PFSK-1 (cell line): Measurements from ENCODE around the gene MAPK1.

Experiments used
- FOXP2 ChIP-seq: optimal IDR thresholded peaks from 2 replicates; pipeline ENCODE3; 2011; ENCODE audit warnings: borderline replicate concordance, control low read depth, inconsistent platforms; ENCODE audit not compliant: insufficient read depth; ENCODE audit errors: extremely low read length, extremely low read depth
- POLR2AphosphoS5 ChIP-seq: IDR thresholded peaks from 2 replicates; pipeline ENCODE4 v1.6.1; 2012; ENCODE audit warnings: low read depth, mild to moderate bottlenecking, control low read depth, low read length, moderate library complexity
- REST ChIP-seq, 2 experiments: IDR thresholded peaks; 2 replicates each; pipeline versions ENCODE4 v1.6.1 to v1.8.0; 2011 to 2012; ENCODE audit warnings: low read depth in 2 of 2, low read length in 2 of 2, control low read depth in 1 of 2, inconsistent platforms in 1 of 2, mild to moderate bottlenecking in 1 of 2, moderate library complexity in 1 of 2; ENCODE audit not compliant: insufficient read depth in 1 of 2
- SIN3A ChIP-seq: IDR thresholded peaks from 2 replicates; pipeline ENCODE4 v1.6.1; 2012; ENCODE audit warnings: mild to moderate bottlenecking, low read length, moderate library complexity, borderline replicate concordance; ENCODE audit not compliant: insufficient read depth
- TAF1 ChIP-seq: IDR thresholded peaks from 2 replicates; pipeline ENCODE4 v1.6.1; 2012; ENCODE audit warnings: low read length, control low read depth, borderline replicate concordance; ENCODE audit not compliant: insufficient read depth

The MAPK1 gene

GRCh38 chr22:21714059-21714770 lies 153.2 kb downstream of the MAPK1 start:
- TF ChIP-seq POLR2AphosphoS5: no peak
- no peak for TF ChIP-seq FOXP2

- no peak for TF ChIP-seq POLR2AphosphoS5
- no peak for TF ChIP-seq REST (IDR thresholded peaks at IDR 0.05; ENCODE audit: insufficient read depth in 1 of 2, low read depth in 2 of 2, low read length in 2 of 2)
- no peak for TF ChIP-seq TAF1
- no peak for TF ChIP-seq FOXP2
- no peak for TF ChIP-seq SIN3A
These were observed 153.9 kb downstream of the MAPK1 start for GRCh38 chr22:21713428-21714058.

- no peak for TF ChIP-seq TAF1
- no peak for TF ChIP-seq REST (IDR thresholded peaks at IDR 0.05; ENCODE audit: insufficient read depth in 1 of 2, low read depth in 2 of 2, low read length in 2 of 2)
- TF ChIP-seq POLR2AphosphoS5: no peak
- no peak for TF ChIP-seq FOXP2
- TF ChIP-seq SIN3A: no peak
These were observed 154.6 kb downstream of the MAPK1 start for GRCh38 chr22:21712751-21713427.

- no peak for TF ChIP-seq POLR2AphosphoS5
- TF ChIP-seq REST (IDR thresholded peaks at IDR 0.05; ENCODE audit: insufficient read depth in 1 of 2, low read depth in 2 of 2, low read length in 2 of 2): no peak
- TF ChIP-seq FOXP2: no peak
- TF ChIP-seq SIN3A: no peak
- TF ChIP-seq TAF1: no peak
These were observed 155.6 kb downstream of the MAPK1 start for GRCh38 chr22:21711851-21712250.

DNA sequence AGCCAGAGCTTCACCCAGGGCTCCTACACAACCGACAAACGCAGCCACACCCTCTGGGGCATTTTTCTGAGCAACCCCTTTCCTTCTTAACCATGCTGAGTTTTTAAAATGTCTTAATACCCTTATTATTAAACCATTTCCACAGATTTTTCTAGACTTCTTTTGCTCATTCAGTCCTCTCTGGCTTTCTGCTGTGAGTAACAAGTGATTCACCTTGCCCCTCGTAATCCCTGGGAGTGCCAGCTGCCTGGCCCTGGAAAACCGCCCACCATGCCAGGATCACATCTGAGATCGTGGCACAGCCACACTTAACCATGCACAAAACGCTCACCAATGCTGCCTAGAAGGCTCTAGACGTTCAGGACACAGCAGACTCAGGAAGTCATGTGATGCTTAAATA lies 157.3 kb downstream of the MAPK1 start:
- TF ChIP-seq SIN3A (no peak), TAF1 (no peak), REST (IDR thresholded peaks at IDR 0.05; ENCODE audit: insufficient read depth in 1 of 2, low read depth in 2 of 2, low read length in 2 of 2) (no peak), POLR2AphosphoS5 (no peak), FOXP2 (no peak)
